ENCODE data around the gene FERMT2.

The FERMT2 gene

GRCh38 chr14:52950898-52951680 lies at the start of gene FERMT2:
Gene FERMT2, minus strand, starts transcription at chr14:52951050. Its CDS starts 482 bp downstream, at chr14:52950568.
- DNase-seq: peak; percentile 3
- in situ Hi-C loops (cut with MboI; ENCODE audit: low pct_unique_long_range_greater_than_20kb, low sequenced_read_pairs): loop anchor here (25.0 kb wide), 1 partner anchor 114 kb away; no protein-coding TSS in a partner anchor

- in situ Hi-C loops (cut with MboI; ENCODE audit: low pct_unique_long_range_greater_than_20kb, low sequenced_read_pairs): no loop called here
- no peak for DNase-seq
These were observed 47.6 kb upstream of the FERMT2 start for GRCh38 chr14:52998376-52999015.

- in situ Hi-C loops (cut with MboI; ENCODE audit: low pct_unique_long_range_greater_than_20kb, low sequenced_read_pairs): no loop called here
These were observed 45.6 kb upstream of the FERMT2 start for GRCh38 chr14:52996493-52996892.

GRCh38 chr14:52995998-52996397 lies 45.1 kb upstream of the FERMT2 start:
- DNase-seq: no peak
- in situ Hi-C loops (cut with MboI; ENCODE audit: low pct_unique_long_range_greater_than_20kb, low sequenced_read_pairs): no loop called here

More at GRCh38 chr14:52996493-52996892, 45.6 kb upstream of the FERMT2 start:
- no peak for DNase-seq

- in situ Hi-C loops (cut with MboI; ENCODE audit: low pct_unique_long_range_greater_than_20kb, low sequenced_read_pairs): no loop called here
- DNase-seq: no peak
These were observed 41.5 kb upstream of the FERMT2 start for GRCh38 chr14:52992236-52992870.

GRCh38 chr14:52988139-52988538 lies 37.3 kb upstream of the FERMT2 start:
- no peak for DNase-seq
- in situ Hi-C loops (cut with MboI; ENCODE audit: low pct_unique_long_range_greater_than_20kb, low sequenced_read_pairs): no loop called here

- in situ Hi-C loops (cut with MboI; ENCODE audit: low pct_unique_long_range_greater_than_20kb, low sequenced_read_pairs): no loop called here
- no peak for DNase-seq
These were observed 36.7 kb upstream of the FERMT2 start for GRCh38 chr14:52987514-52987913.

- DNase-seq: no peak
- in situ Hi-C loops (cut with MboI; ENCODE audit: low pct_unique_long_range_greater_than_20kb, low sequenced_read_pairs): no loop called here
These were observed 36.2 kb upstream of the FERMT2 start for GRCh38 chr14:52987042-52987441.

GRCh38 chr14:52977798-52978197 lies 26.9 kb upstream of the FERMT2 start:
- no peak for DNase-seq
- in situ Hi-C loops (cut with MboI; ENCODE audit: low pct_unique_long_range_greater_than_20kb, low sequenced_read_pairs): no loop called here

GRCh38 chr14:52974406-52974805 lies 23.6 kb upstream of the FERMT2 start:
- DNase-seq: no peak
- in situ Hi-C loops (cut with MboI; ENCODE audit: low pct_unique_long_range_greater_than_20kb, low sequenced_read_pairs): loop anchor here (25.0 kb wide), 1 partner anchor 137 kb away; no protein-coding TSS in a partner anchor

- peak; percentile 49 for DNase-seq
- in situ Hi-C loops (cut with MboI; ENCODE audit: low pct_unique_long_range_greater_than_20kb, low sequenced_read_pairs): loop anchor here (25.0 kb wide), 1 partner anchor 124 kb away; no protein-coding TSS in a partner anchor
These were observed 10.3 kb upstream of the FERMT2 start for GRCh38 chr14:52961060-52961639.

GRCh38 chr14:52960627-52961026 lies 9.8 kb upstream of the FERMT2 start:
- in situ Hi-C loops (cut with MboI; ENCODE audit: low pct_unique_long_range_greater_than_20kb, low sequenced_read_pairs): loop anchor here (25.0 kb wide), 1 partner anchor 123 kb away; no protein-coding TSS in a partner anchor
- no peak for DNase-seq

- in situ Hi-C loops (cut with MboI; ENCODE audit: low pct_unique_long_range_greater_than_20kb, low sequenced_read_pairs): loop anchor here (25.0 kb wide), 1 partner anchor 117 kb away; no protein-coding TSS in a partner anchor
These were observed 3.7 kb upstream of the FERMT2 start for GRCh38 chr14:52954346-52955214.

GRCh38 chr14:52951681-52952554 lies 1.1 kb upstream of the FERMT2 start:
- in situ Hi-C loops (cut with MboI; ENCODE audit: low pct_unique_long_range_greater_than_20kb, low sequenced_read_pairs): loop anchor here (25.0 kb wide), 1 partner anchor 115 kb away; no protein-coding TSS in a partner anchor
- DNase-seq: peak; percentile 9

More at GRCh38 chr14:52954346-52955214, 3.7 kb upstream of the FERMT2 start:
- DNase-seq: no peak

- peak; percentile 5 for DNase-seq
- in situ Hi-C loops (cut with MboI; ENCODE audit: low pct_unique_long_range_greater_than_20kb, low sequenced_read_pairs): loop anchor here (25.0 kb wide), 1 partner anchor 113 kb away; no protein-coding TSS in a partner anchor
These were observed 396 bp downstream of the FERMT2 start for GRCh38 chr14:52950410-52950897.

GRCh38 chr14:52949711-52950409 lies 990 bp downstream of the FERMT2 start:
- in situ Hi-C loops (cut with MboI; ENCODE audit: low pct_unique_long_range_greater_than_20kb, low sequenced_read_pairs): loop anchor here (25.0 kb wide), 1 partner anchor 113 kb away; no protein-coding TSS in a partner anchor
- peak; percentile 17 for DNase-seq

- in situ Hi-C loops (cut with MboI; ENCODE audit: low pct_unique_long_range_greater_than_20kb, low sequenced_read_pairs): no loop called here
- DNase-seq: no peak
These were observed 1.6 kb downstream of the FERMT2 start for GRCh38 chr14:52949249-52949648.

Data from KBM-7 (cell line).